Right lobe of liver (tissue), 4 donors: ENCODE results near the gene ARL4C.

ENCODE experiments used
- CTCF ChIP-seq, 4 donors: fragments of 200-600 bp in 3 of 4; fragments of 450-650 bp in 1 of 4; IDR thresholded peaks; one replicate each; pipeline versions ENCODE4 v1.5.1 to v1.8.0; 2016 to 2022; ENCODE audit warnings: antibody characterized with exemption in 4 of 4, mild to moderate bottlenecking in 2 of 4
- POLR2A ChIP-seq: fragments of 450-650 bp; IDR thresholded peaks from one replicate; pipeline ENCODE4 v1.6.1; 2017; ENCODE audit warnings: antibody characterized with exemption, mild to moderate bottlenecking
- donor health status: DM: no; HTN: no; CAD: no.
- donor health status: DM: no; HTN: no; CAD: no.
- donor health status: DM: no; HTN: yes; CAD: no.

GRCh38 chr2:234468503-234468902 lies 28.4 kb downstream of the ARL4C start:
- TF ChIP-seq CTCF (IDR thresholded peaks at IDR 0.05) (no peak), POLR2A (no peak)
